NK-92 (cell line): Measurements from ENCODE around the gene ZNF337.
"Not testable (repeated sequence)": the region's sequence is repeated elsewhere in the genome, so short reads cannot be mapped to it uniquely, and the experiment has no call there.

Experiments used
- DNase-seq: peaks from one replicate; lab custom pipeline; 2025; ENCODE audit not compliant: unreplicated experiment; lab: John Stamatoyannopoulos, UW

The ZNF337 gene

GRCh38 chr20:25630615-25631014 is 66.0 kb downstream of the ZNF337 start:
- DNase-seq = not testable (repeated sequence)

DNA sequence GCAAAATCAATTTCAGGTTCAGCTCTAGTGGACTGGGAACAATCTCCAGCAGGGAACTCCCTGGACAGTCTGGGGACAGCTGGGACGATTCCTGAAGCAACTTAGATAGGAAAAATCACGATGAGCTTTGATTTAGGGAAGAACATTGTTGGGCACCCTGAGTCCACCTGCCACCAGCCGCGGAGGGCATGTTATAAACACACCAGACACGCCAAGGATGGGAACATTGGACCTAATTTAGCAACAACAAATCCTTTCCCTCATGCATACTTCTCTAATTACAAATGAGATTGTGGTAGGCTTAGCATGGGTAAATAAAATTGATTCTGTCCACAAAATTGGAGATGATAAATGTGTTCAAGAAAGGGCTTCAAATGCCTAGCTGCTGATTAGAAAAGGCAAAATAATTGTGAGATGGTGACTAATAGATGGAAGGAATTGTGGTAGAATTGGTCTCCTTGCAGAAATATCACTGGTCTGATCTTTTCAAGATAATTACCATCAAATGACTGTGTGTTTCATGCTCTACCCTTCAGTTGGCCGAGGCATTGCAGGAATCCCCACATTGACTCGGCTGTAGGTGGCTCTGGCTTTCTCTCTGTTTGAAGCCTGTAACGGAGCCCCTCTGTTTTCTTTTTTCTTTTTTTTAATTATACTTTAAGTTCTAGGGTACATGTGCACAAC is 66.7 kb downstream of the ZNF337 start:
- DNase-seq = no peak

DNA sequence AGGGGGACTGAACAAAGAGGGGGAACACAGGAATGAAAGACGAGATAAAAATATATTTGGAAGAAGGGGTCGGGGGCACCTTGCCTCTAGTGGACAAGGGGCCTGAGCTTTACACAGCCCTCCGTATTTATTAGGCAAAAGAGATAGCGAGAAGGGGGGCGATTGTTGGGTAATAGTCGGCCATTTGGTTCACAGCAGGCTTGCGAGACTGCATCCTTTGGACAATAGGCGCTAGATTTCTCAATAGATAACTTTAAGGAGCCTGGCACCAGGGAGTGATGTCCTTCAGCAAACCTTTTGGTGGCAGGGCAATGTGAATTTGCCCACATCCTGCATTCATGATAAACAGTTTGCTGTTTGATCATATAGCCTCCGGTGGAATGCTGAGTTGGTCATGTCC is 69.9 kb downstream of the ZNF337 start:
- no peak for DNase-seq

DNA sequence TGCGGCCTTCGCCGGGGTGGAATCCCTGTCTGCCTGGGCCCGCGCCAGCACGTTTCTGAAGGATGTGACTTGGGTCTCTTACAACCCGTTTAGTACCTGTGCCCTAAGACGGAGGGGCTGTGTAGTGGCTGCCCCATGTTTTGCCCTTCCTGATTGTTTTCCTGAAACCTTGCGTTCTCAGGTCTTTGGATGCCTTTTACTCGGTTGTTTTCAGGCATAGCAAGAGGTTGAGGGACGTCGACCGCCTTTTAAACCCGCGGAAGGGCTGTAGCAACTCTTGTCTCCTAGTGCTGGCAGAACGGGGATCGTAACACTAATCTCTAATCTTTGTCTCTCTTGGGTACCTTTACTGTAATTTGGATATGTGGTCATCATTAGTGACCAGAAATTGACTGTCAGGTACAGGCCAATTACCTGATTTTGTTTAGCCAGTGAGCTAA is 72.1 kb downstream of the ZNF337 start:
- no peak for DNase-seq
